ENCODE measurements around the gene KCNT1.

KCNT1 gene

GRCh38 chr9:135673941-135674340, 28.0 kb upstream of the KCNT1 start:
- DNase-seq = no peak

GRCh38 chr9:135674977-135675376, 27.0 kb upstream of the KCNT1 start:
- DNase-seq = no peak

GRCh38 chr9:135676891-135677290, 25.1 kb upstream of the KCNT1 start:
- DNase-seq = no peak

- no peak for DNase-seq
Measured at GRCh38 chr9:135677641-135678168, 24.3 kb upstream of the KCNT1 start.

GRCh38 chr9:135678236-135679017, 23.6 kb upstream of the KCNT1 start:
- DNase-seq = no peak

GRCh38 chr9:135680056-135680455, 21.9 kb upstream of the KCNT1 start:
- DNase-seq = no peak

GRCh38 chr9:135681161-135681560, 20.8 kb upstream of the KCNT1 start:
- DNase-seq = no peak

- DNase-seq = no peak
Measured at GRCh38 chr9:135683401-135684034, 18.5 kb upstream of the KCNT1 start.

GRCh38 chr9:135684691-135685090, 17.3 kb upstream of the KCNT1 start:
- no peak for DNase-seq

GRCh38 chr9:135687216-135687615, 14.8 kb upstream of the KCNT1 start:
- DNase-seq = no peak

GRCh38 chr9:135689011-135689410, 13.0 kb upstream of the KCNT1 start:
- no peak for DNase-seq

GRCh38 chr9:135690836-135691570, 11.0 kb upstream of the KCNT1 start:
- DNase-seq = no peak

- DNase-seq = no peak
Measured at GRCh38 chr9:135692410-135692809, 9.6 kb upstream of the KCNT1 start.

GRCh38 chr9:135693265-135693664, 8.7 kb upstream of the KCNT1 start:
- DNase-seq = no peak

GRCh38 chr9:135693771-135694170, 8.2 kb upstream of the KCNT1 start:
- DNase-seq = no peak

- DNase-seq = no peak
Measured at GRCh38 chr9:135694414-135694813, 7.6 kb upstream of the KCNT1 start.

GRCh38 chr9:135695036-135695435, 6.9 kb upstream of the KCNT1 start:
- DNase-seq = no peak

- DNase-seq = no peak
Measured at GRCh38 chr9:135695642-135696041, 6.3 kb upstream of the KCNT1 start.

GRCh38 chr9:135696446-135696845, 5.5 kb upstream of the KCNT1 start:
- no peak for DNase-seq

GRCh38 chr9:135697226-135697625, 4.8 kb upstream of the KCNT1 start:
- DNase-seq = no peak

GRCh38 chr9:135698236-135698635, 3.7 kb upstream of the KCNT1 start:
- no peak for DNase-seq

- no peak for DNase-seq
Measured at GRCh38 chr9:135698767-135699166, 3.2 kb upstream of the KCNT1 start.

- DNase-seq = no peak
Measured at GRCh38 chr9:135699440-135699839, 2.5 kb upstream of the KCNT1 start, which contains the start of gene SOHLH1. Gene SOHLH1, minus strand, starts transcription at chr9:135699481. Its CDS starts 14 bp downstream, at chr9:135699467.

GRCh38 chr9:135700525-135700924, 1.5 kb upstream of the KCNT1 start:
- no peak for DNase-seq
